Measurements from ENCODE around the gene LCOR. TPM values are rescaled to one million over a fixed set of nuclear protein-coding genes. Genes with fewer than 3 reads are reported as not detected.

LCOR gene
- total and polyA plus RNA-seq, 8 donors, result 2.0 to 61.3 (median 18.0) TPM

- WGBS, 5 donors, result 89 to 98% (median 93%) methylated on average over 4 of the region's 4 CpGs
- Histone ChIP-seq H3K4me1 (peaks cover 0 to 56% (median 32%) of the 10 kb centered on the region in 4 donors), H3K9me3 (no peaks in the 10 kb centered on the region), H3K36me3 (peaks cover 4 to 16% (median 9%) of the 10 kb centered on the region in 4 donors), H3K4me3 (no peak overlapping the region), H3K27me3 (no peaks in the 10 kb centered on the region), H3K27ac (no peak overlapping the region)
- no peak for TF ChIP-seq EP300 (IDR thresholded peaks at IDR 0.05)
- no peak for DNase-seq
- intact Hi-C loops (cut with DNase I; ENCODE audit: low total_unique reads), result no loop called here
Measured at GRCh38 chr10:96857301-96858012, 25.4 kb downstream of the LCOR start.

DNA sequence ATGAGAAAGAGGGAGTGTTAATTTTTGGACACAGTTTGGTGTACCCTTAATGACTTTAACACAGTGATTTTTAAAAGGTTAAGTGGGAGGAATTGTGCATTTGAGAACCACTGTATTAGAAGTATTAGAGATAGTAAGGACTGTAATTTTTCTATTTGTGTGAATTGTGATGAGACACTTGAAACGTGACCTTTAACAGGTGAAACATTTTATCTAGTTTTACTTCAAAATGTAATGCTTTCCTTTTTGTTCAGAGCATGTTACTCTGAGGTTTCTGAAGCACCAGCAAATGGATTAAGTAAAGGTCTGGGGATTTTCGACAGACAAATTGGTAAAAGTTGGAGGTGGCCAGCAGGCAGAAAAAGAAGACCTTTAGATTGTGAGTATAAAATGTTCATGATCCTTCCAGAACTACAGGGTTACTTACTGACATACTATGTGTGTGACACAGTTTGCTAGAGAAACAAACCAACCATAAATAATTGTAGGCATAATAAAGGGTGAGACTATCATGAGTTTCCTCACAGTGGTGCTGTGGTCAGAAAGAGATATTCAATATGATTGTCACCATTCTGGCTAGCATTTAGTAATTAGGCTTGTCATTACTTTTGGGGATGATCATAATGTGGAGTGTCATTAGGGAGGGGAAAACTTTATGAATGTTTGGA lies 26.1 kb downstream of the LCOR start:
- intact Hi-C loops (cut with DNase I; ENCODE audit: low total_unique reads), result no loop called here
- Histone ChIP-seq H3K27ac (no peak overlapping the region), H3K27me3 (no peaks in the 10 kb centered on the region), H3K9me3 (no peaks in the 10 kb centered on the region), H3K4me1 (peaks cover 4 to 55% (median 30%) of the 10 kb centered on the region in 4 donors), H3K36me3 (peaks cover 4 to 16% (median 9%) of the 10 kb centered on the region in 4 donors), H3K4me3 (no peak overlapping the region)
- TF ChIP-seq POLR2A (IDR thresholded peaks at IDR 0.05) (no peak), CTCF (IDR thresholded peaks at IDR 0.05) (no peak), POLR2AphosphoS5 (IDR thresholded peaks at IDR 0.05) (no peak), EP300 (IDR thresholded peaks at IDR 0.05) (no peak)
- 64 to 75% (median 70%) methylated on average over 2 of the region's 2 CpGs for WGBS, 5 donors
- DNase-seq, result no peak

- WGBS, 5 donors, result 49 to 69% (median 57%) methylated on average over 2 of the region's 2 CpGs
- TF ChIP-seq POLR2AphosphoS5 (IDR thresholded peaks at IDR 0.05), result no peak
- no peak for TF ChIP-seq POLR2A (IDR thresholded peaks at IDR 0.05)
- TF ChIP-seq EP300 (IDR thresholded peaks at IDR 0.05), result no peak
- no peak for TF ChIP-seq CTCF (IDR thresholded peaks at IDR 0.05)
- Histone ChIP-seq H3K27me3 (no peaks in the 10 kb centered on the region), H3K4me1 (peaks cover 8 to 60% (median 32%) of the 10 kb centered on the region in 4 donors), H3K36me3 (peaks cover 4 to 16% (median 9%) of the 10 kb centered on the region in 4 donors), H3K27ac (no peak overlapping the region), H3K9me3 (no peaks in the 10 kb centered on the region), H3K4me3 (no peak overlapping the region)
- intact Hi-C loops (cut with DNase I; ENCODE audit: low total_unique reads), result no loop called here
- no peak for DNase-seq
Measured at GRCh38 chr10:96858706-96859050, 26.6 kb downstream of the LCOR start.

GRCh38 chr10:96860631-96861277 lies 28.7 kb downstream of the LCOR start:
- peaks cover 22 to 75% (median 50%) of the 10 kb centered on the region in 4 donors for H3K4me1 ChIP-seq
- TF ChIP-seq POLR2A (IDR thresholded peaks at IDR 0.05) (no peak), CTCF (IDR thresholded peaks at IDR 0.05) (no peak), POLR2AphosphoS5 (IDR thresholded peaks at IDR 0.05) (no peak), EP300 (IDR thresholded peaks at IDR 0.05) (no peak)
- WGBS, 5 donors, result 74 to 84% (median 81%) methylated on average over 5 of the region's 5 CpGs
- intact Hi-C loops (cut with DNase I; ENCODE audit: low total_unique reads), result no loop called here
- DNase-seq, result no peak
- no peak overlapping the region for H3K4me3 ChIP-seq
- no peak overlapping the region for H3K27ac ChIP-seq
- H3K36me3 ChIP-seq, result peaks cover 4 to 16% (median 9%) of the 10 kb centered on the region in 4 donors
- no peaks in the 10 kb centered on the region for H3K9me3 ChIP-seq
- H3K27me3 ChIP-seq, result no peaks in the 10 kb centered on the region
